A673 (cell line): ENCODE results near the gene STXBP5L.

Experiments used
- EZH2 ChIP-seq: fragments of 200-600 bp; sonication (generic); IDR thresholded peaks from 2 replicates; pipeline ENCODE4 v1.6.1; 2017; ENCODE audit warnings: borderline replicate concordance, low read depth, mild to moderate bottlenecking, mixed read lengths, antibody characterized with exemption, low read length; ENCODE audit not compliant: poor library complexity, severe bottlenecking
- TF ChIP-seq, protein P1 (sequence below): fragments of 300-800, 200-600 bp; sonication (generic); conservative IDR thresholded peaks from 2 replicates; pipeline ENCODE4 v1.5.1; 2017; ENCODE audit warnings: low read depth, mild to moderate bottlenecking, antibody characterized with exemption, low read length, moderate library complexity, mixed read lengths

GRCh38 chr3:120983321-120983665, 75.3 kb downstream of the STXBP5L start:
- TF ChIP-seq, protein P1, sequence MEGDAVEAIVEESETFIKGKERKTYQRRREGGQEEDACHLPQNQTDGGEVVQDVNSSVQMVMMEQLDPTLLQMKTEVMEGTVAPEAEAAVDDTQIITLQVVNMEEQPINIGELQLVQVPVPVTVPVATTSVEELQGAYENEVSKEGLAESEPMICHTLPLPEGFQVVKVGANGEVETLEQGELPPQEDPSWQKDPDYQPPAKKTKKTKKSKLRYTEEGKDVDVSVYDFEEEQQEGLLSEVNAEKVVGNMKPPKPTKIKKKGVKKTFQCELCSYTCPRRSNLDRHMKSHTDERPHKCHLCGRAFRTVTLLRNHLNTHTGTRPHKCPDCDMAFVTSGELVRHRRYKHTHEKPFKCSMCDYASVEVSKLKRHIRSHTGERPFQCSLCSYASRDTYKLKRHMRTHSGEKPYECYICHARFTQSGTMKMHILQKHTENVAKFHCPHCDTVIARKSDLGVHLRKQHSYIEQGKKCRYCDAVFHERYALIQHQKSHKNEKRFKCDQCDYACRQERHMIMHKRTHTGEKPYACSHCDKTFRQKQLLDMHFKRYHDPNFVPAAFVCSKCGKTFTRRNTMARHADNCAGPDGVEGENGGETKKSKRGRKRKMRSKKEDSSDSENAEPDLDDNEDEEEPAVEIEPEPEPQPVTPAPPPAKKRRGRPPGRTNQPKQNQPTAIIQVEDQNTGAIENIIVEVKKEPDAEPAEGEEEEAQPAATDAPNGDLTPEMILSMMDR, result no peak
- TF ChIP-seq EZH2, result no peak
